NCI-H1694 (cell line): ENCODE data around the gene C3orf80.
"Not testable (repeated sequence)": the region's sequence is repeated elsewhere in the genome, so short reads cannot be mapped to it uniquely, and the experiment has no call there.

Source experiments
- DNase-seq: peaks from one replicate; lab custom pipeline; 2025; lab: John Stamatoyannopoulos, UW

Gene C3orf80

GRCh38 chr3:160213191-160213590, 12.0 kb upstream of the C3orf80 start:
- no peak for DNase-seq

DNA sequence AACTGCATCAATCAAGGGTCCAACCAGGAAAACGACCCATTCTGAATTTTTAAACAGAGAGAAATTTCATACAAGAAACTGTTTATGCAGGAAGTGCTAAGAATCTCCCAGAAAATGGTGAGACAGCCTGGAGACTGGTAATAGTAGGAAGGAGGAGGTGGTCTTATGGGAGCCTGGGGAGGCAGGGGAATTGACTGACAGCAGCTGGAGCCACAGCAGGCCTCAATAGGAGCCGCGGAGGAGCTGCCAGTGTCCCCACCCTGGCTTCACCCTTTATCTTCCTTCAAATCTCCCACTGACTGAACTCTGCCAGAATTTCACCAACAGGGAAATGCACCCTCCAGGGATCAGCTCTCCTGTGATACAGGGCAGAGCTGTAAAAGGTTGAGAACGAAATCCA, 7.5 kb upstream of the C3orf80 start:
- no peak for DNase-seq

- no peak for DNase-seq
Observed at GRCh38 chr3:160218136-160218535, 7.1 kb upstream of the C3orf80 start.

DNA sequence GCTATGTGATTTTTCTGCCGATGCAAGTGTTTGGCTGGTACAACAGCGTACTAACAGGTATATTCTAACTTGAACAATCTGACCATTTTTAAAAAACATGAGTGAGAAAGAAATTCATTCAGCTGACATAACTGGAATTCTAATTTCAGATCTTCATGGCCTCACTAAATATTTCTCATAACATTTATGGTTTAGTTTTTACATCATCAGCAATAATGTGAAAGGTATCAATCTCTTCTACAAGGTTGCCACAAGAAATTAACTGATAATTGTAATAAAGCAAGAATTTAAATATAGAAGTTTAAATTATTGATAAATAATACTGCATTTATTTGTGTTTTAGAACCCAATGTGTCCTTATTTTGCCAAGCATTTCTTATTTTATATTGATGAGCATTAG, 5.2 kb upstream of the C3orf80 start:
- no peak for DNase-seq

GRCh38 chr3:160221019-160221418, 4.2 kb upstream of the C3orf80 start:
- DNase-seq, result no peak

- DNase-seq, result no peak
Observed at GRCh38 chr3:160224256-160224655, 966 bp upstream of the C3orf80 start.

DNA sequence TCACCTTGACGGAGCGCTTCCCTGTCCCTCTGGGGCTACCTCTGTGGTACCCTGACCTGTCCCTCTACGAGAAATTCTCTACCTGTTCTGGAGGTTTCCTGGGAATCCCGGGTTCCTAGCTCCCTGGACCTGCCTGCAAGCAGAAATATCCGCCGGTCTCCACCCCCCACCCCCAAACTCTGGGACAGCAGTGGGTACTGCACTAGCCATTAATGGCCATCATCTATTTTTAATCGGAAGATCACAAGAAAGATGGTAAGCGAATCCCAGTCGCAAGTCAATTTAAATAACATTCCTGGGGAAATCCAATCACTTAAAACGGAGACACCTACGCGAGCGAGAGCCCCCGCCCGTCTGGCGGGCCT, 429 bp upstream of the C3orf80 start:
- DNase-seq, result no peak

GRCh38 chr3:160226026-160226907, 1.0 kb downstream of the C3orf80 start:
- DNase-seq, result no peak

GRCh38 chr3:160227419-160227818, 2.2 kb downstream of the C3orf80 start:
- no peak for DNase-seq

DNA sequence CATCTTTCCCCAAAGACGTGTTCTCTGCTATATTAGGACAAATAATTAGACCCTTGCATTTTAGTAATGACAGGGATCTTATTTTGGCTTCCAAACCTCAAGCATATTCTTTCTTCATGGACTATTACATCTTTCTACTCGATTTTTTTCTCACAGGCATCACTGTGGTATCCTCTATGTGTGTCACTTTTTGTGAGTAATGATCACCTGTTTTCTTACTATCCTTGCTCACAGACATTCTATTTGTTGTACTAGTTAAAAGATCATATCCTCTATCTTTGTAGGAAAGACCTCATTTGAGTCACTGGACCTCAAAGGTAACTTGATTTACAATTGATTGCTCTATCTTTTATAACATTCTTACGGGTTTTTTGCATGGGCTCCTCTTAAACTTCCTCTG, 6.8 kb downstream of the C3orf80 start:
- no peak for DNase-seq

DNA sequence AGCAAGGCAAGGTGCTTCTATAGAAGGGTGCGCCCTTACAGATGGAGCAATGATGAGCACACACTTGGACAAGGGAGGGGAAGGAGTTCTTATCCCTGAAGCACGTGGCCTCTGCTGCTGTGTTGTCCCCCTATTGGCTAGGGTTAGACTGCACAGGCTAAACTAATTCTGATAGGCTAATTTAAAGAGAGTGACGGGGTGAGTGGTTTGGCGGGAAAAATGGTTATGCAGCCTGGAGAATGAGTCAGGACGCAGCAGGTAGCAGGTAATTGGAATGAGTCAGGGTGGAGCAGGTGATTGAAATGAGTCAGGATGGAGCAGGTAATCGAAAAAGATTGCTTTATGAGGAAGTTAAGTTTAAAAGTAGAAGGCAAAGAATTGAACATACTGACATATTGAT, 15.5 kb downstream of the C3orf80 start:
- DNase-seq, result not testable (repeated sequence)

- no peak for DNase-seq
Observed at GRCh38 chr3:160245261-160245800, 20.1 kb downstream of the C3orf80 start.

DNA sequence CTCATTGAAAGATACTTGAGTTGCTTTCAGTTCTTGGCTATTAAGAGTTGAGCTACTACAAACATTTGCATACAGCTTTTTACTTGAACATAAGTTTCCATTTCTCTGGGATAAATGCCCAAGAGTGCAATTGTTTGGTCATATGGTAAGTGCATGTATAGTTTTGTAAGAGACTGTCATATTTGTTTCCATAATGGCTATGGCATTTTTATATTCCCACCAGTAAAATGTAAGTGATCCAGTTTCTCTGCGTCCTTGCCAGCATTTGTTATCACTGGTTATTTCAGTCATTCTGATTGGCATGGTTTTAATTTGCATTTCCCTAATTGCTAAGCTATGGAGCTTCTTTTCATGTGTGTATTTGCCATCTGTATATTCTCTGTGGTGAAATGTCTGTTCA, 22.5 kb downstream of the C3orf80 start:
- no peak for DNase-seq

DNA sequence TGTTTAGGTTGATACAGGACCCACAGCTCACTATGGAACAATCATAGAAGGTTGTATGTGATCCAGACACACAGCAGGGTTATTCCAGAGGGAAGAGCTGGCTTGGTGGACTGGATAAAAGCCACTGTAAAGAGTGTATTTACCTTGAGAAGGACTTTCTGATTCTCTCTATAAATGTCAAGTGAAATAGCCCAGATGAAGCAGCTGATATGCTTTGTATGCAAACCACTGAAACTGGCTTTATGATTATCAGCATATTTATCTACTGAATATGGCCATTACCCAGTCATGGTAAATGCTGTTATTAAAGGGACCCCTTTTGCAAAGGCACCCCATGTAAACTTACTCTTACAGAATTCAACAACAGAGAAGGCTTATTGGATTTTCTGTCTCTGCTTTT, 28.1 kb downstream of the C3orf80 start:
- no peak for DNase-seq

DNA sequence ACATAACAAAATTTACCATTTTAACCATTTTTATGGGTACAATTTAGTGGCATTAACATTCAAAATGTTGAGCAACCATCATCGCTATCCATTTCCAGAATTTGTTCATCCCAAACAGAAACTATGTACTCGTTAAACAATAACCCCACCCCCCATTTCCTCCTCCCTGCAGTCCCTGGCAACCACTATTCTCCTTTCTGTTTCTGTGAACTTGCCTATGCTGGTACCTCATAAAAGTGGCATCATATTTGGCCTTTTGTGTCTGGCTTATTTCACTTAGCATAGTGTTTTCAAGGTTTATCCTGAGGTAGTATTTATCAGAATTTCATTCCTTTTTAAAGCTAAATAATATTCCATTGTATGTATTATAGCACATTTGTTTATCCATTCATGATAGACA, 32.4 kb downstream of the C3orf80 start:
- no peak for DNase-seq

- DNase-seq, result no peak
Observed at GRCh38 chr3:160259589-160259988, 34.4 kb downstream of the C3orf80 start.

DNA sequence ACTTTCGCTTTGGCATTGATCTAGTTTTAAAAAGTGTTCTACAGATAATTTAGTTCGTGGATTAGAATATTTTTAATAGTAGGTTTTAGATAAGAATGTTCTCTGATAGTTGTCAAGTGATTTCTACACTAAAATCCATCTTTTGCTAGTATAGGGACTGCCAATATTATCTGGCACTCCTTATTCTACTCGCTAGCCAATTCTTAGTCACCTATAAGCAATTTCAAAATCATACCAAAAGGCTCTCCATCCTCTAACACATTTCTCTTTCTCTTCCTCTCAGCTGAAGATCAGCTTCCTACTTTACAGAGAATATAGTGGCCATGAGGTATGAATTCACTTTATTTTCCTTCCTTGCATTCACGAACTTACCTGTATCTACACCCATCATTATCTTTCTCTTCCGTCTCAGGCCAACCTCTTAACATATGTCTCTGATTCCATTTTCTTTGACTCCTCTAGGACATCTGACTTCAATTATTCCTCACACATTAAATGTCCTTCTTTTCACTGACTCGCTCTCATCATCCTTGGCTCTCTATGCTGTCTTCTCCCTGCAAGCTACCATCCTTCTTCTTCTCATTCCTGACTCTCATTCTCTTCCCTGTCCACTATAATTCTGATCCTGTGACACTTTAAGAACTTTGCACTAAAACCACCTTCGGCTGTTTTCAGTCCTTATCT, 35.5 kb downstream of the C3orf80 start:
- no peak for DNase-seq

- no peak for DNase-seq
Observed at GRCh38 chr3:160265088-160265487, 39.9 kb downstream of the C3orf80 start.
